ENCODE measurements around the gene RGSL1. TPM values are rescaled to one million over a fixed set of nuclear protein-coding genes. Genes with fewer than 3 reads are reported as not detected.

Gene RGSL1
- total RNA-seq, 4 donors from 2014 or later: 0.42 to 0.61 TPM; not detected in 2

DNA sequence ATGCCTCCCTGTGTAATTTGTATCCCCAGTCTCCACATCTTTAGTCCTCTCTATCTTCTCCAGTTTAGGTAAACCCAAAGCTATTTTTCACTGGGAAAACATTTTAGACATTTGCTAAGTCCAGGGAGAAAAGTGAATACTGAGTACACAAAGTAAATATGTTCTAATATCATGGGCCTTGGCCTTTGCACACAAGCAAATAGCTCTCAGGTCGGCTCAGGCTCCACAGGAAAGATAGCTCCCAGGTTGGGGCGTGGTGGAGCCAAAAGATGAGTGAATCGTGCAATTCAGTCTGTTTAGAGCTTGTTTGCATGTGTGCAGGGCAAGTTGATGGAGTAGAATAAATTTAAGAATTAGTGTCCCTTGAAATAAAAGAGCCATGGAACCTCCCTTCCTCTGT, 7.9 kb downstream of the RGSL1 start:
- Histone ChIP-seq H3K36me3 (no peaks in the 10 kb centered on the region), H3K4me3 (no peak overlapping the region), H3K27me3 (no peaks in the 10 kb centered on the region), H3K9me3 (no peaks in the 10 kb centered on the region), H3K27ac (no peak overlapping the region), H3K4me1 (no peaks in the 10 kb centered on the region)
- DNase-seq: no peak
- intact Hi-C loops (cut with DNase I): no loop called here
- WGBS, 2 donors: 41 to 51% methylated on average over 3 of the region's 3 CpGs
- no peak for TF ChIP-seq POLR2A (IDR thresholded peaks at IDR 0.05)
- no peak for TF ChIP-seq CTCF (IDR thresholded peaks at IDR 0.05)

DNA sequence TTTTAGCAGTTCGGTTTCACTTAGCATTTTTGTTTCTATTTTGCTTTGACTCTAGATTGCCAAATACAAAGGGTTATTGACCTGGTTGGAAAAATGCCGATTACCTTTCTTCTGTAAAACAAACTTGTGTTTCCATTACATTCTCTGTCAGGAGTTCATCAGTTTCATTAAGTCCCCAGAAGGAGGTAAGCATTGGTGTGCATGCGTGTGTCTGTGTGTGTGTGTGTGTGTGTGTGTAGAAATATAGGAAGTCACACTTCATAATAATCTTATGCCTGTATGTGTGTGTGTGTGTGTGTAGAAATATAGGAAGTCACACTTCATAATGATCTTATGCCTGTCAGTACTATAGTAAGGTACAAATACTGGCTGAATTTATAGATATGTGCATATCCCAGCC, 10.0 kb downstream of the RGSL1 start:
- WGBS, 2 donors: 76 to 85% methylated on average over 3 of the region's 3 CpGs
- Histone ChIP-seq H3K27ac (no peak overlapping the region), H3K9me3 (no peaks in the 10 kb centered on the region), H3K36me3 (no peaks in the 10 kb centered on the region), H3K27me3 (no peaks in the 10 kb centered on the region), H3K4me3 (no peak overlapping the region), H3K4me1 (no peaks in the 10 kb centered on the region)
- no peak for TF ChIP-seq CTCF (IDR thresholded peaks at IDR 0.05)
- no peak for TF ChIP-seq POLR2A (IDR thresholded peaks at IDR 0.05)
- intact Hi-C loops (cut with DNase I): no loop called here
- DNase-seq: no peak

GRCh38 chr1:182460550-182460951, 10.6 kb downstream of the RGSL1 start:
- Histone ChIP-seq H3K4me1 (no peaks in the 10 kb centered on the region), H3K4me3 (no peak overlapping the region), H3K27me3 (no peaks in the 10 kb centered on the region), H3K36me3 (no peaks in the 10 kb centered on the region), H3K27ac (no peak overlapping the region), H3K9me3 (no peaks in the 10 kb centered on the region)
- intact Hi-C loops (cut with DNase I): no loop called here
- TF ChIP-seq CTCF (IDR thresholded peaks at IDR 0.05) (no peak), POLR2A (IDR thresholded peaks at IDR 0.05) (no peak)
- no peak for DNase-seq

DNA sequence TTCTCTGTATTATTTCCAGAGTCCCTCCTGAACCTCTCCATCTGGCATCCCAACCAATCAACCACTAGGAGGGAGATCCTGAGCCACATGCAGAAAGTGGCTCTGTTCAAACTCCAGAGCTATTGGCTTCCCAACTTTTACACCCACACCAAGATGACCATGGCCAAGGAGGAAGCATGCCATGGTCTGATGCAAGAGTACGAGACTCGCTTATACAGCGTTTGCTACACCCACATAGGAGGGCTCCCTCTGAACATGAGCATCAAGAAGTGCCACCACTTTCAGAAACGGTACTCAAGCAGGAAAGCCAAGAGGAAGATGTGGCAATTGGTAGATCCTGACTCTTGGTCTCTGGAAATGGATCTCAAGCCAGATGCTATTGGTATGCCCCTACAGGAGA, 23.6 kb downstream of the RGSL1 start:
- peaks cover 0 to 26% (median 0%) of the 10 kb centered on the region in 4 donors for H3K27me3 ChIP-seq
- H3K36me3 ChIP-seq: no peaks in the 10 kb centered on the region
- no peaks in the 10 kb centered on the region for H3K4me1 ChIP-seq
- H3K4me3 ChIP-seq: no peak overlapping the region
- H3K9me3 ChIP-seq: peaks cover 0 to 13% (median 6%) of the 10 kb centered on the region in 3 donors
- no peak for DNase-seq
- intact Hi-C loops (cut with DNase I): no loop called here
- TF ChIP-seq CTCF (IDR thresholded peaks at IDR 0.05): no peak
- no peak for TF ChIP-seq POLR2A (IDR thresholded peaks at IDR 0.05)
- H3K27ac ChIP-seq: no peak overlapping the region
- 76 to 80% methylated on average over 3 to 4 of the region's 4 CpGs for WGBS, 2 donors

DNA sequence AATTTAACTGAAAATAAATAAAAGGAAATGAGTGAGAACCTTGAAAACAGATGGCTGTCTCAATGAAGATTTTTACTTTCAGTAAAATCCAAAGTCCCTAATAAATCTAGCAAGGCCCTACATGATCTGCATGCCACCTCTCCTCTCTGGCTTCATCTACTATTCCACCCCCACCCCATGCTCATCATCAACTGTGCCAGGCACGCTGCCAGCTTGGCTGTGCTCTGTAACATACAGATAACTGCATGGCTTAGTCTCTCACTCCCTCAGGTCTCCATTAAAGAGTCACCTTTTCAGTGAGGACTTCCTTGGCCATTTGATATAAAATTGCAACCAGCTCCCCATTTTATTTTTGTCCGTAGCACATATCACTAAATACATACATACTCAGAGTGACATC, 26.7 kb downstream of the RGSL1 start:
- DNase-seq: no peak
- Histone ChIP-seq H3K27ac (no peak overlapping the region), H3K27me3 (peaks cover 0 to 29% (median 0%) of the 10 kb centered on the region in 4 donors), H3K9me3 (peaks cover 0 to 17% (median 6%) of the 10 kb centered on the region in 3 donors), H3K4me1 (no peaks in the 10 kb centered on the region), H3K4me3 (no peak overlapping the region), H3K36me3 (no peaks in the 10 kb centered on the region)
- no peak for TF ChIP-seq POLR2A (IDR thresholded peaks at IDR 0.05)
- 51 to 83% methylated on average over 2 of the region's 2 CpGs for WGBS, 2 donors
- intact Hi-C loops (cut with DNase I): no loop called here

DNA sequence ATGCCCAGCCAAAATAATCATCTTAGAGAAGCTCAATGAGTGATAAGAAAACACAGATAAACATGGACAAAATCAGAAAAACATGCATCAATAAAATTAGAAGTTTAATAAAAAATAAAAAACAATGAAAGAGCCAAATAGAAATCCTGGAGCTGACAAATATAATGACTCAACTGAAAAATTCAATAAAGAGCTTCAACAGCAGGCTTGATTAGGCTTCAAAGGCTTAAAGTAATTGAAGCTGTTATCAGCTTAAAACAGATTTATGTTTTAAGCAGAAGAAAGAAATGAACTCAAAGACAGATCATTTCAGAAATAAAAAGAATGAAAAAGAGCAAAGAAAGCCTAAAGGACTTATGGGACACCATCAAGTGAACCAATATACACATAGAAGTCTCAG, 28.3 kb downstream of the RGSL1 start:
- no peak for TF ChIP-seq POLR2A (IDR thresholded peaks at IDR 0.05)
- no peak for TF ChIP-seq CTCF (IDR thresholded peaks at IDR 0.05)
- Histone ChIP-seq H3K4me1 (no peaks in the 10 kb centered on the region), H3K9me3 (peaks cover 0 to 17% (median 6%) of the 10 kb centered on the region in 3 donors), H3K27me3 (peaks cover 0 to 18% (median 0%) of the 10 kb centered on the region in 4 donors), H3K27ac (no peak overlapping the region), H3K4me3 (no peak overlapping the region), H3K36me3 (no peaks in the 10 kb centered on the region)
- intact Hi-C loops (cut with DNase I): no loop called here
- no peak for DNase-seq
